Measurements from ENCODE around the gene SSC4D. TPM values are rescaled to one million over a fixed set of nuclear protein-coding genes. Genes with fewer than 3 reads are reported as not detected.
A peak's percentile ranks its signal among the peaks of the same experiment; 100 is the strongest.
"Not testable (repeated sequence)": the region's sequence is repeated elsewhere in the genome, so short reads cannot be mapped to it uniquely, and the experiment has no call there.

The SSC4D gene
- polyA plus RNA-seq, 1 experiment: 0.45 TPM

DNA sequence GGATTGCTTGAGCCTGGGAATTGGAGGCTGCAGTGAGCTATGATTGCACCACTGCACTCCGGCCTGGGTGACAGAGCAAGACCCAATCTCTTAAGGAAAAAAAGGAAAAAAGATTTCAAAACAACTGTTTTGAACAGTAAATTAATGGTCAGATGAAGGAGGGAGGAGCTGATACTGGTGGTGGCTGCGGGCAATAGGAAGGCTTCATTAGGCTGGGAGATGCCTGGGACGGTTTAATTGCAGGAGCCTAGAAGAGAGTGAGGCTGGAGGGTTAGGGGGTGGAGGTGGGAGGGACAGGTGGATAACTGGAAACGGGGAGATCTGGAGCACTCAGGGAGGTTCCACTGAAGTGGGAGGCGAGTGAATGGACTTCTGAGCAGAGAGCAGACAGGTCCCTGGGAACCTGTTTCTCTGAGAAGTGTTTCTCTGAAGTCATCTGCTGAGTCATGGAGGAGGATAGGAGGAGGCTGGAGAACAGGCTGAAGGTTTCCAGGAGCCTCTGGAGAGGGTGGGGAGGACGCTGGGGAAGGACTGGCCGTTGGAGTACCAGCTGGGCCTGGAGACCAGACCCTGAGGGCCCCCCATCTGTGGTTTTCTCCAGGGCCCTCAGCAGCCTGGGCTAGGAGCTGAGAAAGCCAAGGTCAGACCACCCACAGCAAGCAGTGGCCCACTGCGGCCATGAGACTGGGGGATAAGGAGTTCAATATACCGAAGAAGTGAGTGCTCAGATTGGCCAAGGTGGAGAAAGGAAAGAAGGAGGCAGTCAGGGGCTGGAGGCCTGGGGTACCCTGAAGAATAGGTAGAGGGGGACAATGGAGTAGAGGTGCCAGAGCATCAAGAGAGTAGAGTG is 36.3 kb downstream of the SSC4D start:
- Histone ChIP-seq H3K9me3 (ENCODE audit: control insufficient read depth, insufficient read depth, low read length) (no peaks in the 10 kb centered on the region), H3K27me3 (ENCODE audit: control insufficient read depth, insufficient read depth, low read length) (no peaks in the 10 kb centered on the region), H3K4me3 (ENCODE audit: low read depth, low read length) (no peak overlapping the region), H3K27ac (ENCODE audit: low read depth, low read length) (peak overlapping the region; percentile 52)
- ChIA-PET POLR2A (interaction anchor here (0.9 kb wide), 1 partner anchor 15 kb away, joined by 11 read pairs; the partner anchor contains the start of gene YWHAG), CTCF (interaction anchor here (0.9 kb wide), 1 partner anchor 12 kb away, joined by 8 read pairs; no protein-coding TSS in a partner anchor)
- TF ChIP-seq, protein P1, sequence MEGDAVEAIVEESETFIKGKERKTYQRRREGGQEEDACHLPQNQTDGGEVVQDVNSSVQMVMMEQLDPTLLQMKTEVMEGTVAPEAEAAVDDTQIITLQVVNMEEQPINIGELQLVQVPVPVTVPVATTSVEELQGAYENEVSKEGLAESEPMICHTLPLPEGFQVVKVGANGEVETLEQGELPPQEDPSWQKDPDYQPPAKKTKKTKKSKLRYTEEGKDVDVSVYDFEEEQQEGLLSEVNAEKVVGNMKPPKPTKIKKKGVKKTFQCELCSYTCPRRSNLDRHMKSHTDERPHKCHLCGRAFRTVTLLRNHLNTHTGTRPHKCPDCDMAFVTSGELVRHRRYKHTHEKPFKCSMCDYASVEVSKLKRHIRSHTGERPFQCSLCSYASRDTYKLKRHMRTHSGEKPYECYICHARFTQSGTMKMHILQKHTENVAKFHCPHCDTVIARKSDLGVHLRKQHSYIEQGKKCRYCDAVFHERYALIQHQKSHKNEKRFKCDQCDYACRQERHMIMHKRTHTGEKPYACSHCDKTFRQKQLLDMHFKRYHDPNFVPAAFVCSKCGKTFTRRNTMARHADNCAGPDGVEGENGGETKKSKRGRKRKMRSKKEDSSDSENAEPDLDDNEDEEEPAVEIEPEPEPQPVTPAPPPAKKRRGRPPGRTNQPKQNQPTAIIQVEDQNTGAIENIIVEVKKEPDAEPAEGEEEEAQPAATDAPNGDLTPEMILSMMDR (IDR thresholded peaks at IDR 0.05; ENCODE audit: low read depth, low read length): no peak
- peak; percentile 51 for DNase-seq (ENCODE audit: low read depth, low spot score)

DNA sequence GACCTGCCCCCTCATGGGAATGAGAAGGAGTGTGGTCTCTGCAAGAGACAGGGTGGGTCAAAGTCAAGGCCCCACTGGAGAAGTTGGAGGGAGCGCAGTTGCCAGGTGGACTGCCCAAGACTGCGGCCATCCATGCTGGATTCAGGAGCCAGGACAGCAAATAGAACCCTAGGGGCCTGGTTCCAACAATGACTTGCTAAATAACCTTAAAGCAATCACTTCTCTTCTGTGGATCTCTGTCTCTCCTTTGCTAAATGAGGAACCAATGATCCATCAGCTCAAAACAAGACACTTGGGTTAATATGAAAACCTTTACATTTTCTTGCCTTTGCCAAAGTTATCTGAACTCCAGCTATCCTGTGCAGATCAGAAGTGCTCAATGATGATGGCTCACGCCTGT is 38.1 kb downstream of the SSC4D start:
- Histone ChIP-seq H3K4me3 (ENCODE audit: low read depth, low read length) (no peak overlapping the region), H3K27me3 (ENCODE audit: control insufficient read depth, insufficient read depth, low read length) (no peaks in the 10 kb centered on the region), H3K27ac (ENCODE audit: low read depth, low read length) (no peak overlapping the region), H3K9me3 (ENCODE audit: control insufficient read depth, insufficient read depth, low read length) (no peaks in the 10 kb centered on the region)
- TF ChIP-seq, protein P1 (IDR thresholded peaks at IDR 0.05; ENCODE audit: low read depth, low read length): no peak
- ChIA-PET CTCF (interaction anchor here (0.6 kb wide), 1 partner anchor 47 kb away, joined by 3 read pairs; no protein-coding TSS in a partner anchor), POLR2A (no interaction called here)
- DNase-seq (ENCODE audit: low read depth, low spot score): no peak

DNA sequence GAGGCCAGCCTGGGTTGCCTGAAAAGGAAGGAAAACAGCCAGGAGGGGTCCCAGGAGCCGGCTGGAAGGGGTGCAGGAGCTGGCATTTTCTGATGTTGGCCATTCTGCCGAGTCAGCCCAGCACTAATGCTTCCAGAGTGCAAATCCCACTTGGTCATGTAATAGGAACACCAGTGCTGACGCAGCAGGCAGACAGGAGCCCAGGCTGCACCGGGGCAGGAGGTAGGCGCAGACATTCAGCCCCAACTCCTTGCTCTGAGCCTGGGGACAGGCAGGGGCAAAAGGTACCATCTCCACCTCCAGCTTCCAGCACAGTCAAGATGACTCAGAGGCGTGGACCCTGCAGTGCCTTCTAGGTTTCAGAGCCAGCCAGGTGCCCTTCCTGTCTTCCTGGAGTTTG is 40.5 kb downstream of the SSC4D start:
- TF ChIP-seq, protein P1 (IDR thresholded peaks at IDR 0.05; ENCODE audit: low read depth, low read length): no peak
- H3K27ac ChIP-seq (ENCODE audit: low read depth, low read length): no peak overlapping the region
- H3K4me3 ChIP-seq (ENCODE audit: low read depth, low read length): no peak overlapping the region
- no peaks in the 10 kb centered on the region for H3K27me3 ChIP-seq (ENCODE audit: control insufficient read depth, insufficient read depth, low read length)
- POLR2A ChIA-PET: no interaction called here
- DNase-seq (ENCODE audit: low read depth, low spot score): no peak
- CTCF ChIA-PET: no interaction called here
- no peaks in the 10 kb centered on the region for H3K9me3 ChIP-seq (ENCODE audit: control insufficient read depth, insufficient read depth, low read length)

DNA sequence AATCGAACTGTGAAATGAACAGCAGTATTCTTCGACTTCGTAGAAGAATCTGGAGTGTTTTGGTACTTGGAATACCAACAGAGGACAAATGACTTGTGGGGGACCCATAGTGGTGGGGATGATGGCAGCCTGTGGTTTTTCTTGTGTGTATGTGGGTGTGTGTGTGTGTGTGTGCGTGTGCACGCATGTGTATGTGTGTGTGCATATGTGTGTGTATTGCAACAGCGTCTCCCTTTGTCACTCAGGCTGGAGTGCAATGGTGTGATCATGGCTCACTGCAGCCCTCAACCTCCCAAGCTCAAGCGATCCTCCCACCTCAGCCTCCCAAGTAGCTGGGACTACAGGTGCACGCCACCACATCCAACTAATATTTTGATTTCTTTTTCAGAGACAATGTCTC is 41.3 kb downstream of the SSC4D start:
- no peak overlapping the region for H3K27ac ChIP-seq (ENCODE audit: low read depth, low read length)
- ChIA-PET CTCF (no interaction called here), POLR2A (no interaction called here)
- no peak for DNase-seq (ENCODE audit: low read depth, low spot score)
- H3K9me3 ChIP-seq (ENCODE audit: control insufficient read depth, insufficient read depth, low read length): no peaks in the 10 kb centered on the region
- H3K27me3 ChIP-seq (ENCODE audit: control insufficient read depth, insufficient read depth, low read length): no peaks in the 10 kb centered on the region
- TF ChIP-seq, protein P1 (IDR thresholded peaks at IDR 0.05; ENCODE audit: low read depth, low read length): no peak
- no peak overlapping the region for H3K4me3 ChIP-seq (ENCODE audit: low read depth, low read length)

DNA sequence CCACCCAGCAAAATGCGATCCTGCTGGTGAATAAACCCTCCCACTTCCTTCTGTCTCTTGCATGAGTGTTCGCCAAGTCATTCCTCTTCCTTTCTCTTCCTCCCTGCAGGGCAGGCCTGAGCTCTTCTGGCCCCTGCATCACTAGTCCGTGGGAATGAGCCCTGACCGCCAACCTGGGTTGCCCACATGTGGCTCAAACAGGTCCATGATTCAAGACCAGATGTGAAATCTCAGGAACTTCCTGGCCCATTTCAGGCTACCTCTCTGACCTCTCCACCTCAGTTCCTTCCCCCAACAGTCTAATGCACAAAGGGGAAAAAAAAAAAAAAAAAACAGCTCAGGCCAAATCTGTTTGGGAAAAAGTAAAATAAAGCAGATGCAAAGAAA is 45.3 kb downstream of the SSC4D start:
- TF ChIP-seq, protein P1 (IDR thresholded peaks at IDR 0.05; ENCODE audit: low read depth, low read length): no peak
- POLR2A ChIA-PET: interaction anchor here (0.6 to 1.3 kb wide), 5 partner anchors 13 to 646 kb away, joined by 3 to 8 read pairs (median 6); no protein-coding TSS in a partner anchor
- H3K27me3 ChIP-seq (ENCODE audit: control insufficient read depth, insufficient read depth, low read length): no peaks in the 10 kb centered on the region
- peak overlapping the region; percentile 95 for H3K27ac ChIP-seq (ENCODE audit: low read depth, low read length)
- CTCF ChIA-PET: interaction anchor here (0.6 kb wide), 2 partner anchors 18 to 220 kb away, joined by 4 read pairs; no protein-coding TSS in a partner anchor
- 0 out of 2 replicates have a peak overlapping the region, but pooled peaks have one; percentile 3 for H3K4me3 ChIP-seq (ENCODE audit: low read depth, low read length)
- H3K9me3 ChIP-seq (ENCODE audit: control insufficient read depth, insufficient read depth, low read length): no peaks in the 10 kb centered on the region
- DNase-seq (ENCODE audit: low read depth, low spot score): no peak

DNA sequence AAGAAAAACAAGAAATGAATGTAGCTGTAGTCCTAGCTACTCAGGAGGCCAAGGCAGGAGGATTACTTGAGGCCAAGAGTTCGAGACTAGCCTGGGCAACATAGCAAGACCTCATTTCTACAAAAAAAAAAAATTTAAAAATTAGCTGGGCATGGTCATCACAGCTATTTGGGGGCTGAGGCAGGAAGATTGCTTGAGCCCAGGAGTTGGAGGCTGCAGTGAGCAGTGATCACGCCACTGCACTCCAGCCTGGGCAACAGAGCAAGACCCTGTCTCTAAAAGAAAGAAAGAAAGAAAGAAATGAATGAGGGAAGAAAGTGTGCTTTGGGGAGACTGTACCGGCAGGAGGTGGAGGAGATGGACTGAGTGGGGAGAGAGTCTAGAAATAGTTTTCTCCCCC is 45.7 kb downstream of the SSC4D start:
- peak overlapping the region; percentile 95 for H3K27ac ChIP-seq (ENCODE audit: low read depth, low read length)
- POLR2A ChIA-PET; H3K9me3 ChIP-seq (ENCODE audit: control insufficient read depth, insufficient read depth, low read length); DNase-seq (ENCODE audit: low read depth, low spot score); H3K27me3 ChIP-seq (ENCODE audit: control insufficient read depth, insufficient read depth, low read length); CTCF ChIA-PET: not testable (repeated sequence)
- 0 out of 2 replicates have a peak overlapping the region, but pooled peaks have one; percentile 3 for H3K4me3 ChIP-seq (ENCODE audit: low read depth, low read length)
